ENCODE results near the gene NEK11.

The NEK11 gene

DNA sequence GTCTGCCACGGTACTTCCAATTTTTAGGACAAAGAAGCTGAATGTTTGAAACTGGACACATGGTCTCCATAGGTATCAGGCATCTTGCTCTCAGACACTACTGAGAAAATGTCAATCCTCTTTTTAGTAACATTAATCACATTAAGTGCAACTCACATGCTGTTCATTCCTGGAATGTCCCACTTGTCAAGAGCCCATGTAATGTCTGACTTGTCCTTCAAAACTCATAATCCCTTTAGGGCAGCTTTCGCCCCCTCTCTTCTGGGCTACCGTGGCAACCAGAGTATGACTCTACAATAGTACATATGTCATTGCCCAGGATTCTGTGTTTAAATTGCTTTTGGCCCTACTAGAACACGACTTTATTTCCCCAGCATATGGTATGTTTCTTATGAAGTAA is 367.2 kb downstream of the NEK11 start:
- no peak overlapping the region for H3K4me3 ChIP-seq (ENCODE audit: low read depth, low read length)

DNA sequence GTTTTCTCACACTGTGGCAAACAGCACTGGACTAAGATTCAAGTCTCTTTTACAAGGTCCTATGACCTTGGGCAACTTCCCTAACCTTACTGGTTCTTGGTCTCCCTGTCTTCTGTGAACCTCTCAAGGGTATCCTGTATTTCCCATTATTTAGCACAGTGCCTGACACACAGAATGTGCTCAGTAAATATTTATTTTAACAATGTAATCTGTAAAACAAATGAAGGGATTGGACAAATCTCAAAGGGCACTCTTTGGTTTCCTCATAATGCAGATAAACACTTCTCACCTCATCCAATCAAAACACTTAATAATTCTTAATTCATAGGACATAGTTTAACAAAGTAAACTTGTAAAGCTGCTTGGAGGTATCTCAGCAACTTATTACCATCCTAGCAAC is 367.7 kb downstream of the NEK11 start:
- H3K4me3 ChIP-seq (ENCODE audit: low read depth, low read length): no peak overlapping the region

DNA sequence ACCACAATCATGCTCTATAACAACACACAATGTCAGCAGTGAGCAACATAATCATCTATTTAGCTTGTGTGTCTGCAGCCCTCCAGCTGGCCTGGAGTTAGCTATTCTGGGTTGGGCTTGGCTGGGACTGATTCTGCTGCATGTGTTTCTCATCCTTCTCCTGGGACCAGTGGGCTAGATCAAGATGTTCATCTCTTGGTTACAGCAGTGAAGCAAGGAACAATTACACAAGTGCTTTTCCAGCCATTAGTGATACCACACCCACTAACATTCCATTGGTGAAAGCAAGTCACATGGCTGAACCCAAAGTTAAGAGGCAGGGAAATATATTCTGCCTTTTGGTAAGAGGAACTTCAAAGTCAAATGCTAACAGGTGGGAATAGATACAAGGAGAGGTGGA is 369.5 kb downstream of the NEK11 start:
- no peak overlapping the region for H3K4me3 ChIP-seq (ENCODE audit: low read depth, low read length)

DNA sequence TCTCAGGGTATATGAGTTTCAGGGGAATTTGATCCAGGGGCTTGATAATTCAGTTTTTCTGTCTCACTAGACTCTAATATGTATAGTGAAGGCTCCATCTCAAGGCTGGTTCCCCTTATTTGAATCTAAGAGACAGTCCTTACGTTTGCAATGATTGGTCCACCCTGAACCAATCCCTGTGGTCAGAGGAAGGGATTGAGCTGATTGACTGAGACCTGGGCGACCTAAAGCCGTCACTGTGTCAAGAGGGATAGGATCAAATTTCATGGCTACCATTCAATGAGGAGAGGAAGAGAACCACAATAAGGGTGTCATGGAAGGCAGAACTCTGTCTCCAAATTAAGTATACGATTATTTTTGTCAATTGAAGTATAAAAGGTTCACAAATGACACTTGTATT is 371.2 kb downstream of the NEK11 start:
- no peak overlapping the region for H3K4me3 ChIP-seq (ENCODE audit: low read depth, low read length)

Data from iPS-11a (cell line).